Measurements from ENCODE around the gene RPL6.

DNA sequence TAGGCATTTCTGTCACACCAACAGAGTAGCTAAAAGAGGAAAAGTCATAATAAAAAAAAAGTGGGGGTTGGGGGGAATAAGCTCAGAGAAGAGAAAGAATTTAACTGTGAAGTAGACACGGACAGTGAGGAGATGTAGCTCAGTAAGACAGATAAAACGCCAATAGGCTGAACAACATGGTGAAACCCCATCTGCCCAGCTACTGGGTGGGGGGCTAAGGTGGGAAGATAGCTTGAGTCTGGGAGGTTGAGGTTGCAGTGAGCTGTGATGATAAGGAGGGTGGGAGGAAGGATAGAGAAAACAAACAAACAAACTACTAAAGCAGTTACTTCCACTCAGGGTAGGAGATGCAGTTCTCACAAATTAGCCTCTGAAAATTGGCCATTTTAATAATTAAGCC is 52.2 kb downstream of the RPL6 start:
- TF ChIP-seq, protein P1, sequence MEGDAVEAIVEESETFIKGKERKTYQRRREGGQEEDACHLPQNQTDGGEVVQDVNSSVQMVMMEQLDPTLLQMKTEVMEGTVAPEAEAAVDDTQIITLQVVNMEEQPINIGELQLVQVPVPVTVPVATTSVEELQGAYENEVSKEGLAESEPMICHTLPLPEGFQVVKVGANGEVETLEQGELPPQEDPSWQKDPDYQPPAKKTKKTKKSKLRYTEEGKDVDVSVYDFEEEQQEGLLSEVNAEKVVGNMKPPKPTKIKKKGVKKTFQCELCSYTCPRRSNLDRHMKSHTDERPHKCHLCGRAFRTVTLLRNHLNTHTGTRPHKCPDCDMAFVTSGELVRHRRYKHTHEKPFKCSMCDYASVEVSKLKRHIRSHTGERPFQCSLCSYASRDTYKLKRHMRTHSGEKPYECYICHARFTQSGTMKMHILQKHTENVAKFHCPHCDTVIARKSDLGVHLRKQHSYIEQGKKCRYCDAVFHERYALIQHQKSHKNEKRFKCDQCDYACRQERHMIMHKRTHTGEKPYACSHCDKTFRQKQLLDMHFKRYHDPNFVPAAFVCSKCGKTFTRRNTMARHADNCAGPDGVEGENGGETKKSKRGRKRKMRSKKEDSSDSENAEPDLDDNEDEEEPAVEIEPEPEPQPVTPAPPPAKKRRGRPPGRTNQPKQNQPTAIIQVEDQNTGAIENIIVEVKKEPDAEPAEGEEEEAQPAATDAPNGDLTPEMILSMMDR (IDR thresholded peaks at IDR 0.05): no peak
- TF ChIP-seq POLR2A (IDR thresholded peaks at IDR 0.05) (no peak), EP300 (IDR thresholded peaks at IDR 0.05) (no peak)

All from ovary (tissue), 3 donors.